ENCODE data around the gene HDAC6.

HDAC6 gene

DNA sequence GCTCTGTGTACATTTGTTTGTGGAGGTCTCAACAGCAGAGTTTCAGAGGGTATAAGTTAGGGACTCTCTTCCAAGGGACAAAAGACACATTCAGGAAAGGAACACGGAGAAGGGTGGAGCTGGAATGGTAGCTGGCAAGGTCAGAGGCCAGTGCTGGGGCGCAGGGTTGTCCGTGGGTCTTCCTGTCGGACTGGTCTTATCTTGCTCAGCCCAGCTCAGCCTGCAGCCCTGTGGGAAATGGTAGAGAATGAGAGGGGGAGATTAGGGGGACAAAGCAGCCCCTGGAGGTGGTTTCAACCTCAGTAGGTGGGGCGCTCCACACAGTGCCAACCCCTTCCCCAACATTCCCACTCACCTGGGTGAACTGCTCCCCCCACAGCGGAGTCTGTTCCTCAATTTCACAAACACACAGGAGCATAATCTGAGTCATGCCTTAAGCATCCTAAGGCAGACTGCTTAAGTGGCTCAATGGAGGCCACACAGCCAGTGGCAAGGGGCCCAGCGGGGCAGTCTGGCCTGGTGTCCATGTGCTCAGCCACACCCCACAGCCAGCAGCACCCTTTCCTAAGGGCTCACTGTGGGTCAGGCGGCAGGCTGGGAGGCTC lies 6.9 kb upstream of the HDAC6 start:
- DNase-seq (ENCODE audit: low read depth) = no peak
- H3K4me3 ChIP-seq (ENCODE audit: low read depth, low read length) = no peak overlapping the region
- TF ChIP-seq CTCF (IDR thresholded peaks at IDR 0.05; ENCODE audit: control insufficient read depth, extremely low read depth, insufficient read depth) = no peak

DNA sequence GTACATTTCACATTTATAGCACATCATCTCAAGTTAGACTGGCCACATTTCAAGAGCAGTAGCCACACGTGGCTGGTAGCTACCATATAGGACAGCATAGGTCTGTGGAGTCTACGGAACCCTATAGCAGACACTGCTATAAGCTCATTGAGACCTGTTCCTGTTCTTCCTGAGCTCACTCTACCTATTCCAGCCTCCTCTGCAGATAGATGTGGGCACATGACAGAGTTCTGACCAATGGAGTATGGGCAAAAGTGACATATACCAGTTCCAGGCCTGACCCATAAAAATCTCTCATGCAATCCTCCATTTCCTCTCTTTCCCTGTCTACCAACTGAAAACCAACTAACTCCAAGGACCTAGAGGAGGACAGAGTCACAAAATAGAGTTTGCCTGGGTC lies 3.5 kb upstream of the HDAC6 start:
- TF ChIP-seq CTCF (IDR thresholded peaks at IDR 0.05; ENCODE audit: control insufficient read depth, extremely low read depth, insufficient read depth) = no peak
- DNase-seq (ENCODE audit: low read depth) = no peak
- no peak overlapping the region for H3K4me3 ChIP-seq (ENCODE audit: low read depth, low read length)

DNA sequence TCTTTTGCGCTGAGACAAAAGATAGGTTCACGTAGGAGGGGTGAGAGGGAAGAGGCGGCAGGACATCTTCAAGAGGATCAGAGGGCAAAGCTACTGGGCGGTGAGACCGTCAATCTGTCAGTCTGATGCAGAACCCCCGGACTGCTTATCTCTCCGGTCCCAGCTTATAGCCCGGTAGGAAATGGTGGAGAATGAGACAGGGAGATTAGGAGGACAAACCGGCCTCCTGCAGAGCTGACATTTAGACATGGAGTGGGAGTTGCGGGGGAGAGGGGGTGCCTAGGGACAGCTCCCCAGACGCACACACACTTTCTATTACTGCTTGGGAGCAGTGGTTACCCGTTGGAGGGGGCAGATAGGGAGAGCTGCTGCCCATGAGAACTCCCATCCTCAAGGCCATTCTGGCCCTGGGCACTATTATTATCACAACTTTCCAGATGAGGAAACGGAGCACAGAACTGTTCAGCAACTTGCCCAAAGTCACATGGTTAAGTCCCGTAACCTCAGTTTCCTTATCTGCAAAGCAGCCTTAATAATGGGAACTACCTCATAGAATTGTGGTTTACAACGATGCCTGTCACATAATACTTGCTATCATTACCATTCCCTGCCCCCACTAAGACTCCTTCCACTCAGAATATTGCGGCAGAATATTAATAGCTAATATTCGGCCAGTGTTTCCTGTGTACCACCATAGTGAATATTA lies 1.1 kb upstream of the HDAC6 start:
- DNase-seq (ENCODE audit: low read depth) = no peak
- no peak for TF ChIP-seq CTCF (IDR thresholded peaks at IDR 0.05; ENCODE audit: control insufficient read depth, extremely low read depth, insufficient read depth)
- H3K4me3 ChIP-seq (ENCODE audit: low read depth, low read length) = peak overlapping the region; percentile 68

- peak; percentile 65 for DNase-seq (ENCODE audit: low read depth)
- TF ChIP-seq CTCF (IDR thresholded peaks at IDR 0.05; ENCODE audit: control insufficient read depth, extremely low read depth, insufficient read depth) = no peak
- peak overlapping the region; percentile 69 for H3K4me3 ChIP-seq (ENCODE audit: low read depth, low read length)
Measured at GRCh38 chrX:48802089-48802904, 430 bp downstream of the HDAC6 start.

DNA sequence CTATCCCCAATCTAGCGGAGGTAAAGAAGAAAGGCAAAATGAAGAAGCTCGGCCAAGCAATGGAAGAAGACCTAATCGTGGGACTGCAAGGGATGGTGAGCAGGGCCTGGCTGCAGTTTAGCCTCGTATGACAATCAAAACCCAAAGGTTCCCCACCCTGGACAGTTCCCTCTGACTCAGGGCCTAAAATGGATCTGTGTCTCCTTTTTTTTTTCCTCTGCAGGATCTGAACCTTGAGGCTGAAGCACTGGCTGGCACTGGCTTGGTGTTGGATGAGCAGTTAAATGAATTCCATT lies 986 bp downstream of the HDAC6 start:
- DNase-seq (ENCODE audit: low read depth) = no peak
- no peak for TF ChIP-seq CTCF (IDR thresholded peaks at IDR 0.05; ENCODE audit: control insufficient read depth, extremely low read depth, insufficient read depth)
- H3K4me3 ChIP-seq (ENCODE audit: low read depth, low read length) = peak overlapping the region; percentile 69

DNA sequence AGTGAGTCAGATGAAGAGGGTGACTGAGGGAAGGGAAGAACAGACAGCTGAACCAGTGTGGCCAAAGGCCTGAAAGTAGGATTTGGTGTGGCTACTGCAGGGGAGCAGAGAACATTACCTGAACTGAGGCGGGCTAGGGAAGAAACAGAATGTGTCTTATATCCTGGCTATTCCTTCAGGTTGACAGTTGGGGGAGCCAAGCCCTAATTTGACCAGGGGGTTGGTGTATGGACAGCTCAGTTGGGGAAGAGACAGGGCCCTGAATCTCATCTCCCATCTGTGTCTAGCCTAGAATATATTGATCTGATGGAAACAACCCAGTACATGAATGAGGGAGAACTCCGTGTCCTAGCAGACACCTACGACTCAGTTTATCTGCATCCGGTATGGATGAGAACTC lies 4.2 kb downstream of the HDAC6 start:
- no peak for DNase-seq (ENCODE audit: low read depth)
- no peak for TF ChIP-seq CTCF (IDR thresholded peaks at IDR 0.05; ENCODE audit: control insufficient read depth, extremely low read depth, insufficient read depth)
- no peak overlapping the region for H3K4me3 ChIP-seq (ENCODE audit: low read depth, low read length)

Data from LNCaP clone FGC (cell line).